ENCODE data around the gene GLRA1. TPM values are rescaled to one million over a fixed set of nuclear protein-coding genes. Genes with fewer than 3 reads are reported as not detected.

The GLRA1 gene
- total RNA-seq, 1 donor from 2014 or later, result 0.39 TPM

- no peak for DNase-seq (ENCODE audit: extremely low spot score, unreplicated experiment)
- Mint-ChIP-seq H3K27ac (no peak overlapping the region), H3K4me3 (no peak overlapping the region), H3K27me3 (no peaks in the 10 kb centered on the region), H3K36me3 (no peaks in the 10 kb centered on the region), H3K9me3 (peaks cover 5% of the 10 kb centered on the region), H3K4me1 (ENCODE audit: unreplicated experiment) (peaks cover 5% of the 10 kb centered on the region)
- no peak for TF ChIP-seq CTCF (conservative IDR thresholded peaks at IDR 0.05)
Observed at GRCh38 chr5:151937851-151938250, 13.2 kb upstream of the GLRA1 start.

- peaks cover 5% of the 10 kb centered on the region for H3K4me1 Mint-ChIP-seq (ENCODE audit: unreplicated experiment)
- no peaks in the 10 kb centered on the region for H3K27me3 Mint-ChIP-seq
Observed at GRCh38 chr5:151935135-151935695, 10.6 kb upstream of the GLRA1 start.

GRCh38 chr5:151931260-151931659, 6.6 kb upstream of the GLRA1 start:
- Mint-ChIP-seq H3K9me3 (peaks cover 11% of the 10 kb centered on the region), H3K27ac (no peak overlapping the region), H3K4me3 (no peak overlapping the region), H3K36me3 (no peaks in the 10 kb centered on the region), H3K27me3 (peaks cover 5% of the 10 kb centered on the region), H3K4me1 (ENCODE audit: unreplicated experiment) (no peaks in the 10 kb centered on the region)
- TF ChIP-seq CTCF (conservative IDR thresholded peaks at IDR 0.05), result no peak
- DNase-seq (ENCODE audit: extremely low spot score, unreplicated experiment), result no peak

More at GRCh38 chr5:151935135-151935695, 10.6 kb upstream of the GLRA1 start:
- Mint-ChIP-seq H3K4me3 (no peak overlapping the region), H3K9me3 (peaks cover 11% of the 10 kb centered on the region), H3K27ac (no peak overlapping the region), H3K36me3 (no peaks in the 10 kb centered on the region)
- no peak for DNase-seq (ENCODE audit: extremely low spot score, unreplicated experiment)
- TF ChIP-seq CTCF (conservative IDR thresholded peaks at IDR 0.05), result no peak

GRCh38 chr5:151926188-151926587, 1.5 kb upstream of the GLRA1 start:
- peaks cover 35% of the 10 kb centered on the region for H3K27me3 Mint-ChIP-seq
- H3K36me3 Mint-ChIP-seq, result no peaks in the 10 kb centered on the region
- no peak for DNase-seq (ENCODE audit: extremely low spot score, unreplicated experiment)
- no peaks in the 10 kb centered on the region for H3K4me1 Mint-ChIP-seq (ENCODE audit: unreplicated experiment)
- no peak overlapping the region for H3K4me3 Mint-ChIP-seq
- H3K27ac Mint-ChIP-seq, result no peak overlapping the region
- no peaks in the 10 kb centered on the region for H3K9me3 Mint-ChIP-seq
- TF ChIP-seq CTCF (conservative IDR thresholded peaks at IDR 0.05), result no peak

- Mint-ChIP-seq H3K27me3 (peaks cover 35% of the 10 kb centered on the region), H3K9me3 (no peaks in the 10 kb centered on the region), H3K4me3 (no peak overlapping the region), H3K4me1 (ENCODE audit: unreplicated experiment) (no peaks in the 10 kb centered on the region), H3K27ac (no peak overlapping the region), H3K36me3 (no peaks in the 10 kb centered on the region)
- no peak for TF ChIP-seq CTCF (conservative IDR thresholded peaks at IDR 0.05)
- no peak for DNase-seq (ENCODE audit: extremely low spot score, unreplicated experiment)
Observed at GRCh38 chr5:151925340-151925739, 689 bp upstream of the GLRA1 start.

Measured in type B pancreatic cell (in vitro differentiated cells).